Loucy (cell line): ENCODE measurements around the gene PDHB.

Experiments used
- EZH2phosphoT487 ChIP-seq: fragments of 200-600 bp; IDR thresholded peaks from 2 replicates; pipeline ENCODE4 v1.6.1; 2018; ENCODE audit warnings: antibody characterized with exemption, mild to moderate bottlenecking, moderate library complexity, borderline replicate concordance
- TF ChIP-seq, protein P1 (sequence below): fragments of 200-600 bp; sonication (generic); conservative IDR thresholded peaks from 2 replicates; pipeline ENCODE4 v1.5.1; 2014; ENCODE audit warnings: mild to moderate bottlenecking, antibody characterized with exemption, low read length

DNA sequence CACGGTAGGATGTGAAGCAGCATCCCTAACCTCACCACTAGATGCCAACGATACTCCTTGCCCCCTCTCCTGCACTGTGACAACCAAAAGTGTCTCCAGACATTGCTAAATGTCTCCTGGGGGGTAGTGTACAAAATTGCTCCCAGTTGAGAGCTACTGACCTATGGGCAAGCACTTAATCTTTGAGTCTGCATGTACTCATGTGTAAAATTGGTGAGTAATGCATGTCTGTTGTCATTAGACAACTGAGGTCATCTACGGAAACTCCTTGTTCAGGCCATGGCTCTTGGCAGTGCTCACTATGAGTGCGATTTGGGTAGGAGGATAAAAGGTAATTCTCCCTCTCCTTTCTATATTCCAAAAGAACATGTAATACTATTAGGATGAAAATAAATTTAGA, 29.2 kb downstream of the PDHB start:
- TF ChIP-seq, protein P1, sequence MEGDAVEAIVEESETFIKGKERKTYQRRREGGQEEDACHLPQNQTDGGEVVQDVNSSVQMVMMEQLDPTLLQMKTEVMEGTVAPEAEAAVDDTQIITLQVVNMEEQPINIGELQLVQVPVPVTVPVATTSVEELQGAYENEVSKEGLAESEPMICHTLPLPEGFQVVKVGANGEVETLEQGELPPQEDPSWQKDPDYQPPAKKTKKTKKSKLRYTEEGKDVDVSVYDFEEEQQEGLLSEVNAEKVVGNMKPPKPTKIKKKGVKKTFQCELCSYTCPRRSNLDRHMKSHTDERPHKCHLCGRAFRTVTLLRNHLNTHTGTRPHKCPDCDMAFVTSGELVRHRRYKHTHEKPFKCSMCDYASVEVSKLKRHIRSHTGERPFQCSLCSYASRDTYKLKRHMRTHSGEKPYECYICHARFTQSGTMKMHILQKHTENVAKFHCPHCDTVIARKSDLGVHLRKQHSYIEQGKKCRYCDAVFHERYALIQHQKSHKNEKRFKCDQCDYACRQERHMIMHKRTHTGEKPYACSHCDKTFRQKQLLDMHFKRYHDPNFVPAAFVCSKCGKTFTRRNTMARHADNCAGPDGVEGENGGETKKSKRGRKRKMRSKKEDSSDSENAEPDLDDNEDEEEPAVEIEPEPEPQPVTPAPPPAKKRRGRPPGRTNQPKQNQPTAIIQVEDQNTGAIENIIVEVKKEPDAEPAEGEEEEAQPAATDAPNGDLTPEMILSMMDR = no peak
- TF ChIP-seq EZH2phosphoT487 = no peak
